Hematopoietic multipotent progenitor cell treated with erythropoietin and hydrocortisone succinate and interleukin-3 and kit ligand, for 8 days (in vitro differentiated cells): Measurements from ENCODE around the gene APBA2.
"Not testable (repeated sequence)": the region's sequence is repeated elsewhere in the genome, so short reads cannot be mapped to it uniquely, and the experiment has no call there.

Source experiments
- DNase-seq: peaks from one replicate; pipeline ENCODE4 v3.0.0-alpha.2; 2015

Gene APBA2

GRCh38 chr15:29018120-29018805, 132.5 kb downstream of the APBA2 start:
- no peak for DNase-seq

- DNase-seq: no peak
Observed at GRCh38 chr15:29018995-29019976, 133.5 kb downstream of the APBA2 start.

- DNase-seq: no peak
Observed at GRCh38 chr15:29021857-29022256, 136.1 kb downstream of the APBA2 start.

GRCh38 chr15:29024662-29025061, 138.9 kb downstream of the APBA2 start:
- no peak for DNase-seq

GRCh38 chr15:29025411-29025810, 139.6 kb downstream of the APBA2 start:
- DNase-seq: not testable (repeated sequence)

- not testable (repeated sequence) for DNase-seq
Observed at GRCh38 chr15:29028158-29028557, 142.4 kb downstream of the APBA2 start.

- no peak for DNase-seq
Observed at GRCh38 chr15:29029651-29030195, 143.9 kb downstream of the APBA2 start.

- no peak for DNase-seq
Observed at GRCh38 chr15:29031502-29032228, 145.9 kb downstream of the APBA2 start.

- no peak for DNase-seq
Observed at GRCh38 chr15:29032229-29032625, 146.5 kb downstream of the APBA2 start.

- DNase-seq: no peak
Observed at GRCh38 chr15:29032751-29033150, 147.0 kb downstream of the APBA2 start.

- no peak for DNase-seq
Observed at GRCh38 chr15:29034151-29034550, 148.4 kb downstream of the APBA2 start.

GRCh38 chr15:29034593-29035335, 149.0 kb downstream of the APBA2 start:
- no peak for DNase-seq

GRCh38 chr15:29035336-29036285, 149.8 kb downstream of the APBA2 start:
- DNase-seq: no peak

GRCh38 chr15:29037997-29038705, 152.4 kb downstream of the APBA2 start:
- no peak for DNase-seq

- DNase-seq: no peak
Observed at GRCh38 chr15:29039466-29040369, 153.9 kb downstream of the APBA2 start.

- no peak for DNase-seq
Observed at GRCh38 chr15:29040370-29040751, 154.6 kb downstream of the APBA2 start.

GRCh38 chr15:29043736-29044502, 158.1 kb downstream of the APBA2 start:
- no peak for DNase-seq

GRCh38 chr15:29044503-29044901, 158.7 kb downstream of the APBA2 start:
- DNase-seq: no peak
